Measurements from ENCODE around the gene TNNI2.

Gene TNNI2

DNA sequence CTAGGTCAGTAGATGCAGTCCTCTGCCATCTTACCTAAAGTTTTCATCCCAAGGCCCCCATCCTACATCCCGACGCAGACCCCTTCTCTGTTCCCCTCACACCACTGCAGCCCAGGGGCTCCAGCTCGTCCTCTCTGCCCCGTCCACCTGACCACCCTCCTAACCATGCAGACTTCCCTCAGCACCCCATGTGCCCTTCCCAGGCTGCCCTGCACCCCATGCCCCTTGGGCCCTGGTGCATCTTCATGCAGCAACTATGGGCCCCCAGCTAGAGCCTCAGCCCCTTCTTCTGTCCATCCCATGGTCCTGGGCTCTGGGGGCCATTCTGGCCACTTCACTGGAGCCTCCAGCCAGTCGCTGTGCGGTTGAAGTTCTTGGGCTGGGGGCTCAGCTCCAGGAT lies 50.0 kb downstream of the TNNI2 start:
- no peak for DNase-seq (ENCODE audit: low spot score)

DNA sequence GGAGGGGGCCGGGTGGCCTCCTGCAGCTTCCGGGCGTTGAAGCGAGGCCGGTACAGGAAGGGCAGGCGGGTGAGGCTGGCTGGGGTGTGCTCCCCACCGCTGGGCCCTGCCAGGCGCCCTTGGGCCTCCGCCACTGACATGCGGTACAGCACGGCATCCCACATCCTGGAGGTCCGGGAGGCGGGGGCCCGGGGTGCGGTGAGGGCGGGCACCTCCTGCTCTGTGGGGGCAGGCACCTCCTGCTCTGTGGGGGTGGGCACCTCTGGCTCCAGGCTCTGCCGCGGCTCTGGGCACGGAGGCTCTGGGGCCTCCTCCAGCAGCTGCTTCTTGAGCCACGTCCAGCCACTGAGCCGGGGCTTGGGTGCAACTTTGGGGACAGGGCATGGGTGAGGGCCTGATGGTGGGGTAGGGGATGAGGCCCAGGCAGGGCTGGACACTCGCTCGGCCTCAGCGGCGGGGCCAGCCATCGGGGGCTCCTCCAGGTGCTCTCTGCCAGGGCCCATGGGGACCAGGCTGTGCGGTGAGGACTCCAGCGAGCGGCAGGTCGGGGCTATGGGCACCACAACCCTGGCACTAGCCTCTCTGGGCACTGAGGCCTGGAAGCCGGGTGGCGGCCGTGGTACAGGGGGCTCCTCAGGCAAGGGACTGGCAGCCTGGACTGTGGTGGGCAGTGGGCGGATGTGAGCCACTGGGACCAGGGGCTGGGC lies 50.6 kb downstream of the TNNI2 start:
- peak; percentile 72 for DNase-seq (ENCODE audit: low spot score)

GRCh38 chr11:1889941-1890855 lies 51.4 kb downstream of the TNNI2 start:
- no peak for DNase-seq (ENCODE audit: low spot score)
